Smooth muscle cell (in vitro differentiated cells): ENCODE data around the gene PCBP3. TPM values are rescaled to one million over a fixed set of nuclear protein-coding genes. Genes with fewer than 3 reads are reported as not detected.

Experiments
- DNase-seq: peaks from one replicate; lab custom pipeline; 2025; ENCODE audit not compliant: unreplicated experiment; lab: John Stamatoyannopoulos, UW
- H2AFZ ChIP-seq: fragments of 200-600 bp; sonication (generic); 2 replicates; pipeline ENCODE4 v1.6.0; 2016; ENCODE audit warnings: antibody characterized with exemption, low read depth, mild to moderate bottlenecking
- H3F3A ChIP-seq: fragments of 200-600 bp; sonication (generic); 2 replicates; pipeline ENCODE4 v1.6.0; 2017; ENCODE audit warnings: antibody characterized with exemption, low read depth
- H3K27ac ChIP-seq: fragments of 200-600 bp; sonication (generic); 2 replicates; pipeline ENCODE4 v1.5.1; 2016; ENCODE audit warnings: low read depth, mild to moderate bottlenecking
- H3K27me3 ChIP-seq: fragments of 200-600 bp; sonication (generic); 2 replicates; pipeline ENCODE4 v1.6.1; 2016; ENCODE audit warnings: low read depth, mild to moderate bottlenecking
- H3K36me3 ChIP-seq: fragments of 200-600 bp; sonication (generic); 2 replicates; pipeline ENCODE4 v1.5.1; 2016; ENCODE audit warnings: low read depth
- H3K4me1 ChIP-seq: fragments of 200-600 bp; sonication (generic); 2 replicates; pipeline ENCODE4 v1.5.1; 2016; ENCODE audit warnings: low read depth
- H3K4me2 ChIP-seq: fragments of 200-600 bp; sonication (generic); 2 replicates; pipeline ENCODE4 v1.6.0; 2016; ENCODE audit warnings: mild to moderate bottlenecking
- H3K4me3 ChIP-seq: fragments of 200-600 bp; sonication (generic); 2 replicates; pipeline ENCODE4 v1.5.1; 2016; ENCODE audit warnings: mild to moderate bottlenecking
- H3K79me2 ChIP-seq: fragments of 200-600 bp; sonication (generic); 2 replicates; pipeline ENCODE4 v1.6.0; 2016; ENCODE audit warnings: low read depth, mild to moderate bottlenecking
- H3K9ac ChIP-seq: fragments of 200-600 bp; sonication (generic); 2 replicates; pipeline ENCODE4 v1.6.0; 2016; ENCODE audit warnings: low read depth
- H3K9me3 ChIP-seq: fragments of 200-600 bp; sonication (generic); replicated peaks from 2 replicates; pipeline ENCODE4 v1.5.1; 2016; ENCODE audit warnings: low read depth
- H4K20me1 ChIP-seq: fragments of 200-600 bp; sonication (generic); 2 replicates; pipeline ENCODE4 v1.6.0; 2016; ENCODE audit warnings: low read depth
- WGBS: methylation state at CpG from one replicate; pipeline ENCODE4 v1.1.7; 2016; ENCODE audit warnings: low lambda C conversion rate; 5-methylcytosine and 5-hydroxymethylcytosine counted together
- polyA plus RNA-seq: library from polyadenylated mRNA; unstranded; fragments of >200 nt; fragmentation: Nextera tagmentation; extraction: Ambion mirVana; gene quantifications from 2 replicates; pipeline ENCODE4 v1.2.1, GENCODE V29; 2016
- total RNA-seq: library from RNA; depleted of rRNA; stranded (reverse); fragments of >200 nt; gene quantifications from 2 replicates; pipeline ENCODE4 v1.2.3, GENCODE V29; 2014
- TF ChIP-seq, protein P1 (sequence below): fragments of 200-600 bp; sonication (generic); IDR thresholded peaks from 2 replicates; pipeline ENCODE4 v1.5.1; 2017; ENCODE audit warnings: borderline replicate concordance, mild to moderate bottlenecking, antibody characterized with exemption; ENCODE audit not compliant: insufficient read depth, poor library complexity, severe bottlenecking

Gene PCBP3
- total and polyA plus RNA-seq, 2 experiments from 2014 or later: 8.9 to 23.1 TPM

DNA sequence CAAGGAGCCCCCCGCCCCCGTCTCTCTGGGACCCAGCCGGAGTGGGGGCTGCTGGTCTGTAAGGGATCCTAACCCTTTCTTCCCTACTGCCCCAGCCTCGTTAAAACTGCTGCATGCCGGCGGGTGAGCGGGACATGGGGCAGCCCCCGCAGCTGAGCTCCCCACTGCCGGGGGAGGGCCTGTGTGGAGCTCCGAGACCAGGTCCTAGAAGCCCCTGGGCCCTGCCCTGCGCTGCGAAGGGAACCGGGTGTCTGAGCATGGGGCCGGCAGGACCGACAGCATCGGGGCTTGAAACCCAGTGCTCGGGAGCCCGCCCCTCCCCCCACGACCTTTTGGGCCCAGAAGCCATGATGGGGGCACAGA lies 328.8 kb downstream of the PCBP3 start:
- Histone ChIP-seq H3F3A (peaks cover 22% of the 10 kb centered on the region), H3K27ac (peak overlapping the region; percentile 96), H3K4me1 (peaks cover 31% of the 10 kb centered on the region), H3K79me2 (no peaks in the 10 kb centered on the region), H3K36me3 (no peaks in the 10 kb centered on the region), H3K9me3 (no peaks in the 10 kb centered on the region), H3K4me3 (peak overlapping the region; percentile 46), H3K27me3 (no peaks in the 10 kb centered on the region), H4K20me1 (no peaks in the 10 kb centered on the region), H3K4me2 (peak overlapping the region; percentile 90), H3K9ac (peak overlapping the region; percentile 84), H2AFZ (no peak overlapping the region)
- TF ChIP-seq, protein P1, sequence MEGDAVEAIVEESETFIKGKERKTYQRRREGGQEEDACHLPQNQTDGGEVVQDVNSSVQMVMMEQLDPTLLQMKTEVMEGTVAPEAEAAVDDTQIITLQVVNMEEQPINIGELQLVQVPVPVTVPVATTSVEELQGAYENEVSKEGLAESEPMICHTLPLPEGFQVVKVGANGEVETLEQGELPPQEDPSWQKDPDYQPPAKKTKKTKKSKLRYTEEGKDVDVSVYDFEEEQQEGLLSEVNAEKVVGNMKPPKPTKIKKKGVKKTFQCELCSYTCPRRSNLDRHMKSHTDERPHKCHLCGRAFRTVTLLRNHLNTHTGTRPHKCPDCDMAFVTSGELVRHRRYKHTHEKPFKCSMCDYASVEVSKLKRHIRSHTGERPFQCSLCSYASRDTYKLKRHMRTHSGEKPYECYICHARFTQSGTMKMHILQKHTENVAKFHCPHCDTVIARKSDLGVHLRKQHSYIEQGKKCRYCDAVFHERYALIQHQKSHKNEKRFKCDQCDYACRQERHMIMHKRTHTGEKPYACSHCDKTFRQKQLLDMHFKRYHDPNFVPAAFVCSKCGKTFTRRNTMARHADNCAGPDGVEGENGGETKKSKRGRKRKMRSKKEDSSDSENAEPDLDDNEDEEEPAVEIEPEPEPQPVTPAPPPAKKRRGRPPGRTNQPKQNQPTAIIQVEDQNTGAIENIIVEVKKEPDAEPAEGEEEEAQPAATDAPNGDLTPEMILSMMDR: no peak
- no peak for DNase-seq
- WGBS: 37% methylated on average over 19 of the region's 19 CpGs

GRCh38 chr21:45972716-45973474 lies 329.4 kb downstream of the PCBP3 start:
- Histone ChIP-seq H3K27ac (peak overlapping the region; percentile 96), H3K9me3 (no peaks in the 10 kb centered on the region), H3K27me3 (no peaks in the 10 kb centered on the region), H3K4me1 (peaks cover 31% of the 10 kb centered on the region), H2AFZ (no peak overlapping the region), H4K20me1 (no peaks in the 10 kb centered on the region), H3K4me3 (peak overlapping the region; percentile 46), H3F3A (peaks cover 22% of the 10 kb centered on the region), H3K36me3 (no peaks in the 10 kb centered on the region), H3K4me2 (peak overlapping the region; percentile 90), H3K9ac (peak overlapping the region; percentile 84), H3K79me2 (no peaks in the 10 kb centered on the region)
- TF ChIP-seq, protein P1: no peak
- 8% methylated on average over 46 of the region's 58 CpGs for WGBS
- peak; percentile 83 for DNase-seq

GRCh38 chr21:45973475-45974072 lies 330.0 kb downstream of the PCBP3 start:
- Histone ChIP-seq H3K79me2 (no peaks in the 10 kb centered on the region), H3K4me2 (peak overlapping the region; percentile 90), H3F3A (peaks cover 22% of the 10 kb centered on the region), H4K20me1 (no peaks in the 10 kb centered on the region), H3K27me3 (no peaks in the 10 kb centered on the region), H3K9me3 (no peaks in the 10 kb centered on the region), H2AFZ (no peak overlapping the region), H3K9ac (peak overlapping the region; percentile 84), H3K27ac (peak overlapping the region; percentile 96), H3K4me1 (peaks cover 31% of the 10 kb centered on the region), H3K4me3 (peak overlapping the region; percentile 46), H3K36me3 (no peaks in the 10 kb centered on the region)
- 2% methylated on average over 36 of the region's 38 CpGs for WGBS
- TF ChIP-seq, protein P1: peak; percentile 70
- DNase-seq: peak; percentile 72
